ENCODE results near the gene RNF126.
A peak's percentile ranks its signal among the peaks of the same experiment; 100 is the strongest.
"Not testable (repeated sequence)": the region's sequence is repeated elsewhere in the genome, so short reads cannot be mapped to it uniquely, and the experiment has no call there.

The RNF126 gene

DNA sequence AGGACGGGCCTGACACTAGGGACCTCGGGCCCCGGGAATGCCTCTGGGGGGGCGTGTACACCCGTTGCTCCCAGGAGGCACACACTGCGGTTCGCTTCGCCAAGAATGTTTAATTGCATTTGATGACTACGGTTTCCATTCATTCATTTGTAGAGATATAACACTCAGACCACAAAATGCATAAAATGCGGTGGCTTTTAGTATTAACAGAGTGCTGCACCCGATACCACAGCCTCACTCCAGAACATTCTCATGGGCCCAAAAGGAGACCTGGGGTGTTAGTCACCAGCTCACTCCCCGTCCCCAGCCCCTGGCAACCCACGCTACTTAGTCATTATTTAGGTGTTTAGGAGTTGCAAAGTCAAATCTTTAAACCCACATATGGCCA lies 51.5 kb downstream of the RNF126 start:
- DNase-seq (ENCODE audit: low spot score): no peak

DNA sequence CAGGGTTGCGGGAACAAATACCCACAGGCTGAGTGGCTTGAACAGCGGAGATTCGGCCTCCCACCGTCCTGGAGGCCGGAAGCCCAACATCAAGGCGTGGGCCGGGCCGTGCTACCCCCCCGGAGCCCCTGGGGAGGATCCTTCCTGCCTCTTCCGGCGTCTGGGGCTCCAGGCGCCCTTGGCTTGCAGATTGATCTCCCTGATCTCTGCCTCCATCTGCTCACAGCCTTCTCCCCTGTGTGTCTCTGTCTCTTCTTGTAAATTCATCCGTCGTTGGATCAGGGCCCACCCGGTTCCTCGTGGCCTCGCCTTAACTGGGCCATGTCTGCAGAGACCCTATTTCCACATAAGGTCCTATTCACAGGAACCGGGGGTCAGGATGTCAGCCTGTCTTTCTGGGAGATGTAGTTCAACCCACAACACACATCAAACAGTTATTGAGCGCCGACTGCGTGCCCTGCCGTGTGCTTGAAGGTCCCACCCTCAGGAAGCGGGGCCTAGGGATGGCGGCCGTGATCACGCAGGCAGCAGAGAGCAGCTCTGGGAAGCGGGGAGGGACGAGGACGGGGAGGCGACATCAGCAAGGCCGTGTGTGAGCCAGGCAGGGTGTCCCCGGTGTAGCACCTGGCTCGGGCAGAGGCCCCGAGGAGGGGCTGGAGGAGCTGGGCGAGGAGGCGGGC lies 52.1 kb downstream of the RNF126 start:
- DNase-seq (ENCODE audit: low spot score): peak; percentile 57

DNA sequence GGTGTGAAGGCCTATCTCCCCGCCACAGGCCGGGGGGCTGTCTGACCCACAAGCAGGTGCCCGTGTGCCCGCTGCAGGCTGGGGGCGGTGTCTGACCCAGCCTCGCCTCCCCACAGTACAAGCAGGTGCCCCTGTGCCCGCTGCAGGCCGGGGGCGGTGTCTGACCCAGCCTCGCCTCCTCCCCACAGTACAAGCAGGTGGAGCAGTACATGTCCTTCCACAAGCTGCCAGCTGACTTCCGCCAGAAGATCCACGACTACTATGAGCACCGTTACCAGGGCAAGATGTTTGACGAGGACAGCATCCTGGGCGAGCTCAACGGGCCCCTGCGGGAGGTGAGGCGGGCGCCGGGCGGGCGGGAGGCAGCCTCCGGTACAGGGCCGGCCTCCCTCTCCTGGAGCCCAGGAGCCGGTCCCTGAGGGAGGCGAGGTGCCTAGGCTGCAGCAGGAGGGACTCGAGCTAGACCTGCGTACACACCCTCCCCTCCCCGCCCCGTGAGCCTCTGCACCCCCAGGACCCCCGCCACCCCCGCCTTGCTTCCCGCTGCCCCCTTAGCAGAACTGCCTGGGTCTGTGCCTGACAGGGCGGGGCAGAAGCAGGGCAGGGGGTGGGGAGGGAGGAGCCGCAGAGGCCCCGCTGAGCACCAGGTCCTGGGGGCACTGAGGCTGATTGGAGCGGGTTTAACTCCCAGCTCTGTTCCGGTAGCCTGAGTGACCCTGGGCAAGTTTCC lies 52.8 kb downstream of the RNF126 start:
- no peak for DNase-seq (ENCODE audit: low spot score)

DNA sequence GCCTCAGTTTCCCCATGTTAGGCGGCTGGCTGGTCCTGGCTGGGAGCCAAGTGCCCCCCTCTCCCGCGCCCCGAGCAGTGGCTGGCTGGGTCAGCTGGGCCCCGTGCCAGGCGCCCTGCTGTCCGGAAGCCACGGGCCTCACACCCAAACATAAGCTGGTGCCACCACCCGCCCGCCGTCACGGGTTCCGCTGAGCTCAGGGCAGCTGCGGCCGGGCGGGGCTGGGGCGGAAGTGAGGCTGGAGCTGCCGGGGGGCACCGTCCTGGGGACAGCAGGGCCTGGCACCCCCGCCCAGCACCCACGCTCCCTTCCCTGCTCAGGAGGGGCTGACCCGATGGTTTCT lies 54.0 kb downstream of the RNF126 start:
- DNase-seq (ENCODE audit: low spot score): no peak

DNA sequence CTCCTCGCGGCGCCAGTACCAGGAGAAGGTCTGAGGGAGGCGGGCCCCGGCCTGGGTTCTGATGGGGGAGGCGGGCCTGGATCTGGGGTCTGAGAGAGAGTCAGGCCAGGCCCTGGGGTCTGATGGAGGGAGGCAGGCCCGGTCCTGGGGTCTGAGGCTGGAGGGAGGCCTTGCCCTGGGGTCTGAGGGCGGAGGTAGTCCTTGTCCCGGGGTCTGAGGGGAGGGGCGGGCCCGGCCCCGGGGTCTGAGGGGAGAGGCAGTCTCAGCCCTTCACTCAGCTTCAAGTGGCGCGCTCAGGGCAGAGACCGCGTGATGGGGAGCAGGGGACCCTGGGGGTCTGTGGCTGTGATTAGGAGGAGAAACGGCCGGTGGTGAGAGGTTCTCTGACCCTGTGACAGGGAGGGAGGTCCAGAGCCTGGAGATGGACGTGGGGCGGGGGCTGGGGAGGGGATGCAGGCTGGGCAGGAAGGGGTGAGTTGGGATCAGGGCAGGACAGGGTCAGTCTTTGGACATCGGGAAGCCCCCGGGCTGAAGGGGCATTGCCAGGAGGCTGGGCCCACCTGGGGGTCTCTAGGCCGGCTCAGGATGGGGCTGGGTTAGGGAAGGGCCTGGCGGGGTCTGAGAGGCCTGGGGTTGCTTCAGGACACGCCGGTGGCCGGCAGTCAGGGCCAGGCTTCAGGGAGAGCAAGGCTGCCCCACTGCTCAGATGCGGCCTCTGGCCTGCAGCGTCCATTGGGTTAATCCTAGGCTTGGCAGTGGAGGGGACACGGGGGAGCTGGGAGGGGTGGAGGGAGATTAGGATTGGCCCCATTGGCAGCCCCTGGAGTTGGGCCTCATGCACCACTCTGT lies 54.6 kb downstream of the RNF126 start:
- no peak for DNase-seq (ENCODE audit: low spot score)

DNA sequence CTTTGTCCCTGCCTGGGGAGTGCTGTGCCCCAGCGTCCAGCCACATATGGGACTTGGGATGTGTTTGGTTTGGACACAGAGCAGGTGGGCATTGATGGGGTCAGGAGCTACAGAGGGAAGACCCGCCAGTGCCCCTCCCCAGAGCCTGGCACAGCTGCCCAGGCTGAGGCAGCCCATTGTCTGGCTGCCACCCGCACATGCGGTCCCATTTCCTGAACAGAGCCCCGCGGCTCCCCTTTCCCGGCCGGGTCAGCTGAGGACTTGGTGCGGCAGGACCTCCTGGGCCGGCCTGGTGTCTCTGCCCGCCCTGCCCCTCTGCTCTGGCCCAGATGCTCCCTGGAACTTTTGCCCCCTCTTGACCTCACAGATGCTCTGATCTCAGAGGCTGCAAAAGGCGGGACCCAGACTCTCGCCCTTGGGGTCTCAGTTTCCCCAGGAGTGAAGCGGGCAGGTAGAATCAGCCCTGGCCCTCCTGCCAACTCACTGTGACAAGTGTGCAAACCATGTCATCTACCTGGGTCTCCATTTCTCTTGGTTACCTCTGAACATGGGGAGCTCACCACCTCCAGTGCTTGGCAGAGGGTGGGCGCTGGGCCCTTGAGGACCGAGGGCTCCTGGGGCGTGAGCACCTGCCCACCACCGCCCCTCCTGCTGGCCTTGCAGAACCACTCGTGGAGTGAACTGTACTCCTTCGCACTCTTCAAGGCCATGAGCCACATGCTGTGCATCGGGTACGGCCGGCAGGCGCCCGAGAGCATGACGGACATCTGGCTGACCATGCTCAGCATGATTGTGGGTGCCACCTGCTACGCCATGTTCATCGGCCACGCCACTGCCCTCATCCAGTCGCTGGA lies 55.5 kb downstream of the RNF126 start:
- no peak for DNase-seq (ENCODE audit: low spot score)

DNA sequence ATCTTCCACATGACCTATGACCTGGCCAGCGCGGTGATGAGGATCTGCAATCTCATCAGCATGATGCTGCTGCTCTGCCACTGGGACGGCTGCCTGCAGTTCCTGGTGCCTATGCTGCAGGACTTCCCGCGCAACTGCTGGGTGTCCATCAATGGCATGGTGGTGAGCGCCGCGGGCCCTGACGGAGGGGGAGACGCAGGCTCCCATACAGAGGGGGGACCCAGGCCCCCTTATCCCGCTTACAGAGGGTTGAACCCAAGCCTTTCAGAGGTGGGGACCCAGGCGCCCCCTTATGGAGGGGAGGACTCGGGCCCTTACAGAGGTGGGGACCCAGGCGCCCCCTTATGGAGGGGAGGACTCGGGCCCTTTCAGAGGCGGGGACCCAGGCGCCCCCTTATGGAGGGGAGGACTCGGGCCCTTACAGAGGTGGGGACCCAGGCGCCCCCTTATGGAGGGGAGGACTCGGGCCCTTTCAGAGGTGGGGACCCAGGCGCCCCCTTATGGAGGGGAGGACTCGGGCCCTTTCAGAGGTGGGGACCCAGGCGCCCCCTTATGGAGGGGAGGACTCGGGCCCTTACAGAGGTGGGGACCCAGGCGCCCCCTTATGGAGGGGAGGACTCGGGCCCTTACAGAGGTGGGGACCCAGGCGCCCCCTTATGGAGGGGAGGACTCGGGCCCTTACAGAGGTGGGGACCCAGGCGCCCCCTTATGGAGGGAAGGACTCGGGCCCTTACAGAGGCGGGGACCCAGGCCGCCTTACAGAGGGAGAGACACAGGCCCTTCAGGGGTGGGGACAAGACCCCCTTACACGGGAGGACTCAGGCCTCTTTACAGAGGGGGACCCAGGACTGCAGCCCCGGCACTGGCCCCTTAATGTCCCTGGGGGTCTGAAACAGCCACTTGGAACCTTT lies 57.7 kb downstream of the RNF126 start:
- DNase-seq (ENCODE audit: low spot score): not testable (repeated sequence)

DNA sequence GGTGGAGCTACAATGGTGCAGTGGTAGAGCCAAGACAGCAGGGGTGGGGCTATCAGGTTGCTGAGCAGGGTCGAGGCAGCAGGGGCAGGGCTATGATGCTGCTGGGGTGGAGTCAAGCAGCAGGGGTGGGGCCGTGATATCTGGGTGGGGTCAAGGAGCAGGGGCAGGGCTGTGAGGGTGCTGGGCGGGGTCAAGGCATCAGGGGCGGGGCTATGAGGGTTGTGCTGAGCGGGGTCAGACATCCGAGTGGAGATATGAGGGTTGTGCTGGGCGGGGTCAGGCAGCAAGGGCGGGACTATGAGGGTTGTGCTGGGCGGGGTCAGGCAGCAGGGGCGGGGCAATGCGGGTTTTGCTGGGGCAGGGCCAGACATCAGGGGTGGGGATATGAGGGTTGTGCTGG lies 58.7 kb downstream of the RNF126 start:
- DNase-seq (ENCODE audit: low spot score): peak; percentile 56

DNA sequence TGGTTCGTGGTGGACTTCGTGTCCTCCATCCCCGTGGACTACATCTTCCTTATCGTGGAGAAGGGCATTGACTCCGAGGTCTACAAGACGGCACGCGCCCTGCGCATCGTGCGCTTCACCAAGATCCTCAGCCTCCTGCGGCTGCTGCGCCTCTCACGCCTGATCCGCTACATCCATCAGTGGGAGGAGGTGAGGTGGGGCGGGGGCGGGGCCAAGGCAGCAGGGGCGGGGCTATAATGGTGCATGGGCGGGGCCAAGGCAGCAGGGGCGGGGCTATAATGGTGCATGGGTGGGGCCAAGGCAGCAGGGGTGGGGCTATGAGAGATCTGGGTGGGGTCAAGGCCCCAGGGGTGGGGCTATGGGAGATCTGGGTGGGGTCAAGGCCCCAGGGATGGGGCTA lies 59.2 kb downstream of the RNF126 start:
- not testable (repeated sequence) for DNase-seq (ENCODE audit: low spot score)

DNA sequence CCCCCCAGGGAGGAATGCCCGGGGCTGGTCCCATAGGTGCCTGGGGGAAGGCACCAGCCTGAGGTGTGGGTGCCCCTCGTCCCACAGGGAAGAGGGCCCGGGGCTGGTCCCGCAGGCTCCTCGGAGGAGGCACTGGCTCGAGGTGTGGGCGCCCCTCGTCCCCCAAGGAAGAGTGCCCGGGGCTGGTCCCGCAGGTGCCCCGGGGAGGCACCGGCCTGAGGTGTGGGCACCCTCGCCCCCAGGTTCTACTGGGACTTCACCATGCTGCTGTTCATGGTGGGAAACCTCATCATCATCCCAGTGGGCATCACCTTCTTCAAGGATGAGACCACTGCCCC lies 59.7 kb downstream of the RNF126 start:
- DNase-seq (ENCODE audit: low spot score): not testable (repeated sequence)

DNA sequence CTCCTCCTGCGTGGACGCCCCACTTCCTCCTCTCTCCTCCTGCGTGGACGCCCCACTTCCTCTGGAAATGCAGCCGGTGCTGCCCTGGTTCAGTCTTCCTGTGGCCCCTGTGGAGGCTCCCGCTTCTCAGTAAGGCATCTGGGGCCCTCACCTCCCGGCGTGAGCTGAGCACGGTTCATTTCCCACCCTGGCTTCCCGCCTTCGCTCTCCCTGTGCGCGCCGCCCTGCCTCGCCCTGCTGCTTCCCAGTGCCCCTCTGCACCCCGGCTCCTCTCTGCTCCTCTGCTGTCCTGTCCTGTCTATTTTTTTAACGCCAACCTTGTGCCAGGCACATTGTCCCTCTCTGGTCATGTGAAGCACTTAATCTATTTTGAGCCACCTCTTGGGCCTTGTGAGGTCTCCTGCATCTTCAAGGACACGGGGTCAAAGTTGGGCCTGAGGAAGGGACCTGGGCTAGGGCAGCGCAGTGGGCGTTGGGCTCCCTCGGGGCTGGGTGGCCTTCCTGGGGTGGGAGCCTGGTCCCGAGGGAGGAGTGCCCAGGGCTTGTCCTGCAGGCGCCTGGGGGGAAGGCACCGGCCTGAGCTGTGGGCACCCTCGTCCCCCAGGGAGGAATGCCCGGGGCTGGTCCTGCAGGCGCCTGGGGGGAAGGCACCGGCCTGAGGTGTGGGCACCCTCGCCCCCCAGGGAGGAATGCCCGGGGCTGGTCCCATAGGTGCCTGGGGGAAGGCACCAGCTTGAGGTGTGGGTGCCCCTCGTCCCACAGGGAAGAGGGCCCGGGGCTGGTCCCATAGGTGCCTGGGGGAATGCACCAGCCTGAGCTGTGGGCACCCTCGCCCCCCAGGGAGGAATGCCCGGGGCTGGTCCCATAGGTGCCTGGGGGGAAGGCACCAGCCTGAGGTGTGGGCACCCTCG lies 60.4 kb downstream of the RNF126 start:
- DNase-seq (ENCODE audit: low spot score): no peak

DNA sequence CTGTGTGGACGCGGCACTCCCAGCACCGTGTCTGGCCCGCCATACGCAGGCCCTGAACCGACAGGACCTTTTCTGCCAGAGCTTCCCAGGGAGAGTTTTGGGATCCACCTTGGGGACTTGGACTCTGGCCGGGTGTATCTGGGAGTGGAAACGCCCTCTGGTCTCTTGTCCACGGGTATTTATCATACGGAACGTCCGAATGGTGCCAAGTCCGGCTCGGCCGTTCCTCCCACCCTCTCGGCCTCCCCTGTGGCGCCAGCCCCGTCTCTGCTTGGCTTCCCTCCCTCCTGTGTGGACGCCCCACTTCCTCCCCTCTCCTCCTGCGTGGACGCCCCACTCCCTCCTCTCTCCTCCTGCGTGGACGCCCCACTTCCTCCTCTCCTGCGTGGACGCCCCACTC lies 61.2 kb downstream of the RNF126 start:
- DNase-seq (ENCODE audit: low spot score): no peak

DNA sequence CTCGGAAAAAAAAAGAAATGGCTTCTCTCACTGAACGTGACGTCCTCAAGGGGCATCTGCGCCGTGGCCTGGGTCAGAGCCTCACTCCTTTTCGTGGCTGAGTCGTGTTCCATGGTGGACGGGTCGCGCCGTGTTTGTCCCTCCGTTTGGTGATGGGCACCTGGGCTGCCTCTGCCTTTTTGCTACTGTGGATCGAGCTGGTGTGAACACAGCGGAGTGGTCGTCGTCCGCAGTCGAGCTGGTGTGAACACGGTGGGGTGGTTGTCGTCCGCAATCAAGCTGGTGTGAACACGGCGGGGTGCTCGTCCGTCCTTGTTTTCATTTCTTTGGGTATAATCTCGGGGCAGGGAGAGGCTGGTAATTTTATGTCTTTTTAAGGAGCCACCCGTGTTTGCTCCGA lies 61.7 kb downstream of the RNF126 start:
- no peak for DNase-seq (ENCODE audit: low spot score)
